Sciatic nerve (tissue), 2 donors: ENCODE measurements around the gene SUPV3L1. TPM values are rescaled to one million over a fixed set of nuclear protein-coding genes. Genes with fewer than 3 reads are reported as not detected.

Source experiments
- ATAC-seq: fragments of 200-7000 bp; cut with Tn5 transposase; one replicate; pipeline ENCODE4 v1.9.1; 2020; ENCODE audit warnings: mild to moderate bottlenecking, moderate library complexity
- DNase-seq: peaks from one replicate; pipeline ENCODE4 v3.0.0-alpha.2; 2020; ENCODE audit warnings: low spot score
- intact Hi-C: fragments of 100-400 bp; cut with DNase I; formaldehyde crosslinking; loops from one replicate; pipeline ENCODE4 v1.14.2; 2022
- total RNA-seq: library from RNA; stranded (reverse); fragmentation: NEBNext Ultra II Directional; extraction: Animal tissue kit (Norgen Biotek cat#: 25700); gene quantifications from one replicate; pipeline ENCODE4 v1.2.1, GENCODE V29; 2021
- donor health status: DM: no; HTN: no; CAD: no.
- donor health status: DM: no; HTN: no; CAD: no.

The SUPV3L1 gene
- total RNA-seq, 1 donor from 2014 or later = 22.7 TPM

DNA sequence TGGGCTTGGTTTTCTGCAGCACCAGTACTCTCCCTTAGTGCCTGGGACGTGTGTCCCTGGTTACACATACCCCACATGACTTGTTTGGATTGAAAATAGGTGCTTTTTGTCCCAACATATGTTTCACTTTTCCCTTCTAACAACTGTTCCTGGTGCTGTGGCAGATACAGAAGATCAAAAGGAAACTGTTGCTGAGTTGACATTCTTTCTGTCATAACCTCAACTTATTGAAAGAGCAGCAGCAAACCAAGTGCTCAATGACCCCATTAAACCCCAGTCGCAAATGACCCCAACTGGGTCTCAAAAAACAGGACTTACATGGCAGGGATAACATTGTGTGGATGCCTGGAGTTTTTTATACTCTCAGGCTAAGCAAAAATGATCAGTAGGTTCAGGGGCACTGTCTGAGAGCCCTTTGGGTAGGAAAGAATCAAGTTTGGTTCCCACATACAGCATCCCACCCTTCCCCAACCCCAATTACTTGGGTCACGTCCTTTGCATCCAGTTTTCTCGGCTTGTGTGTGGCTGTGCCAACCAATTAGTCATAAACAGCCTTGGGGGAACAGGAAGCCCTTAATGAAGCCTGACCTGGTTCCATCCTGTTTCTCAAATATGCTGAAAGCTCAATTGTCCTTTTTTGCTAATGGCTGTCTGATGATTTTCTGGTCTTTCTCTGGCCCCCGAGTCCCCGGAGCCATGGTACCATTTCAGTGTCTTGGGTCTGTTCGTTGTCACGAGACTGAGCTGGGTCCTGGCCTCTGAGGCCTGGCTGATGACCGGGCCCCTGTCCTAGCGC, 45.0 kb downstream of the SUPV3L1 start:
- intact Hi-C loops = no loop called here
- ATAC-seq (no peak), DNase-seq (no peak)

DNA sequence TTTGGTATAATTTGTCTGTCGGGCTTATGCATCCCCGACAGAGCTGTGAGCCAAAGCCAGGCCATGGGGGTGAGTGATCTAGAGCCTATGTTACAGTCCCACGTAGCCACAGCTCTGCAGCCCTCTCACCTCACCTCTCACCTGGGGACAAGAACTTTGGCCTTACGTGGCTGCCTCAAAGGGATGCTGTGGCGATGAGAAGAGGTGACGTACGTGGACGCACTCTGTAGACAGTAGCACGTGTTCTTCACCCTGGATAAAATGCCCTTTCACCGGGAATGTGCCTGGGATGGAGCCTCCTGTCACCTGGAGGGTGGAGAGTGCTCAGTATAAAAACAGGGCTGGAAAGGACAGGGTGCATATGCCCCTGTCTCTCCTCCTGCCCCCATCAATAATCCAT, 45.6 kb downstream of the SUPV3L1 start:
- DNase-seq = no peak
- no peak for ATAC-seq
- intact Hi-C loops = no loop called here

DNA sequence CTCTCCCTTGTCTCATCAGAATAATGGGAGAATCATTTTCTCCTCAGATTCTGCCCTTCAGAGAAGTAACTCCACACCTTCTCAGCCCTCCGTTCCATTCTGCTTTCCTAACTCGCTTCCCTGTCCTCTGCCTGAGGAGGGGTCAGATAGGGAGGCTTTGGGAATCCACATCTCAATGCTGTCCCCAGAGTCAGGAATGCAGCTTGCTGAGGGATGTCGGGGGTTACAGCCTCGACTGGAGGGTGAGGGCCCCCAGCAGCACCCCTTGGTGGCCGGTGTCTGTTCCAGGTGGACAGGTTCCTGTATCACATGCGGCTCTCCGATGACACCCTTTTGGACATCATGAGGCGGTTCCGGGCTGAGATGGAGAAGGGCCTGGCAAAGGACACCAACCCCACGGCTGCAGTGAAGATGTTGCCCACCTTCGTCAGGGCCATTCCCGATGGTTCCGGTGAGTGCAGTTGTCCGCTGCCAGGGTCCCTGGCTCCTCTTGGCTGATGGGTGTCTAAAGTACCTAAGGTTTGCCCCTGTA, 47.0 kb downstream of the SUPV3L1 start:
- no peak for ATAC-seq
- intact Hi-C loops = no loop called here
- DNase-seq = no peak

DNA sequence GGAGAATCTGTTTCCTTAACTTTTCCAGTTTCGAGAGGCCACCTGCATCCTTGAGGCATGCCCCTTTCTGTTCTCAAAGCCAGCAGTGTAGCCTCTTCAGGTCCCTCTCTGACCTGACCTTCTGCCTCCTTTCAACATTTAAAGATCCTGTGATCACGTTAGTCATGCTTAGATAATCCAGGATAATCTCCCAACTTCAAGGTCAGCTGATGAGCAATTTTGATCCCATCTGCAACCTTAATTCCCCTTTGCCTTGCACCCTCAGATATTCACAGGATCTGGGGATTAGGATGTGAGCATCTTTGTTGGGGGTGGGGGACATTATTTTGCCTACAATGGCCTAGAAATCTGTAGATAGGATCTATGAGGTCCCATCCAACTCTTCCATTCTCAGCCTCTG, 48.1 kb downstream of the SUPV3L1 start:
- intact Hi-C loops = no loop called here

DNA sequence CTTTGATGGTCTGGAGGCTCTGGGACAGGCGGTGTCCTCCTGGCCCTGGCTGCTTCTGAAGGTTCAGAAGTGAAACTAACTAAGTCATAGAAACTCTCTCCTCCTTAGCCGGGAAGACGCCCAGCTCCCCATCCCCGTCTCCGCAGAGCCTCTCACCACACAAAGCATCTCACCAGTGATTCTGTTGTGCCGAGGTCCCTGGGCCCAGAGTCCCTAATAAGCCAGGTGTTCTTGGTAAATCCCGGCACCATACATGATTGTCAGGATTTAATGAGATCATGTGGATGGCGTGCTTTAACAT, 49.5 kb downstream of the SUPV3L1 start:
- DNase-seq (no peak), ATAC-seq (no peak)
- intact Hi-C loops = no loop called here

More for the DNA sequence above, 48.1 kb downstream of the SUPV3L1 start:
- no peak for ATAC-seq
- no peak for DNase-seq

DNA sequence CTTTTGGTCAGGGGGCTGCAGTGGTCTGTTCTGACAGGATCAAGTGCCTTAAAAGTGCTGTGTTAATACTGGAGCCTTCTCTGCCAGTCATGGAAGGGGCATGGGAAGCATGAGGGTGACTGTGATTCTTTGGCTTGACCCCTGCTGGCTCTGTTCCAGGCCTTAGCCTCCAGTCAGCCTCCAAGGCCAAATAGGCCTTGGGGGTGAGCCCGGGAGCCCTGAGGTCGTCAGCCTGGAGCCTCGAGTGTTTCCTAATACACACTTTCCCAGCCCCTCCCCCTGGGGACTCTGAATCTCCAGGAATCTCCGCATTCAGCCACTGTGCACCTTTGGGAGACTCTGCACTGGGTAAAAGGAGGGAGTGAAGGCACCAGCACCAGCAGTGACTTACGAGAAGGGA, 50.1 kb downstream of the SUPV3L1 start:
- no peak for DNase-seq
- intact Hi-C loops = no loop called here
- no peak for ATAC-seq

DNA sequence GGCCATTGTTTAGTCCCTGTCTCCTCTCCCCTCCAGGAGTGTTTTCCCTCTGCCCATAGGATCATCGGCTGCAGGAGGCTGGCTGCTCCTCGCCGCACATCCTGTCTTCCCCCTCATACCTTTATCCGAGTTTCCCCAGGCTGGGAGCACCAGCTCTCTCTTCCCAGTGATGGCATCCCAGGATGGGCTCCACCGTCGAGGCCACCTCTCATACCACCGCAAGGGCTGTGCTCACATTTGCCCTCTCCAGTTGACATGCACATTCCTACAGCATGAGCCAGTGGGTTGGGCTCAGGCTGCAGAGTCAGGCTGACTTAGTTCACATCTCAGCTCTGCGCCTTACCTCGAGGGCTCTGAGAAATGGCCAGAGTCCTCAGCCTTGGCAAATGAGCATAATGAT, 52.2 kb downstream of the SUPV3L1 start:
- intact Hi-C loops = no loop called here
- DNase-seq (no peak), ATAC-seq (no peak)

DNA sequence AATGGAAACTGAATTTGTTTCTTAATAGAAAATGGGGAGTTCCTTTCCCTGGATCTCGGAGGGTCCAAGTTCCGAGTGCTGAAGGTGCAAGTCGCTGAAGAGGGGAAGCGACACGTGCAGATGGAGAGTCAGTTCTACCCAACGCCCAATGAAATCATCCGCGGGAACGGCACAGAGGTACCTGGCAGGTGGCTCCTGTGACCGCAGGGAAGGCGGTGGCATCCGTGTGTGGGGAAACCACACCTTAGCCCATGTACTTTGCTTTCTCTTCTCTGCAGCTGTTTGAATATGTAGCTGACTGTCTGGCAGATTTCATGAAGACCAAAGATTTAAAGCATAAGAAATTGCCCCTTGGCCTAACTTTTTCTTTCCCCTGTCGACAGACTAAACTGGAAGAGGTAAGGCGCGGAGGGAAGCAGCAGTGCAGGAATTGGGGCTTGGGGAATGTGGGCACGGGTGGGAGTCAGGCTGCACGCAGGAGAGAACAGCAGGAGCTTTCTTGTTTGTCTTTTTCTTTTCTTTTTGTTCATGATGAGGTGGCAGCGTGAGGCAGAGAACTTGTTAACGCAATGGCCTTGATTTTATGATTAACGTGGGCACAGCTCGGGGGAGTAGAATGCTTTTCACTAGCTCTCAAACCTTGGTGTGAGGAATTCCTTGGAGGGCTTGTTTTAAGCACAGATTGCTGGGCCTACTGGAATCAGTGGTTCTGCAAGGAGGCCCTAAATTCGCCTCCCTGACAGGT, 52.9 kb downstream of the SUPV3L1 start:
- no peak for DNase-seq
- intact Hi-C loops = no loop called here
- no peak for ATAC-seq

DNA sequence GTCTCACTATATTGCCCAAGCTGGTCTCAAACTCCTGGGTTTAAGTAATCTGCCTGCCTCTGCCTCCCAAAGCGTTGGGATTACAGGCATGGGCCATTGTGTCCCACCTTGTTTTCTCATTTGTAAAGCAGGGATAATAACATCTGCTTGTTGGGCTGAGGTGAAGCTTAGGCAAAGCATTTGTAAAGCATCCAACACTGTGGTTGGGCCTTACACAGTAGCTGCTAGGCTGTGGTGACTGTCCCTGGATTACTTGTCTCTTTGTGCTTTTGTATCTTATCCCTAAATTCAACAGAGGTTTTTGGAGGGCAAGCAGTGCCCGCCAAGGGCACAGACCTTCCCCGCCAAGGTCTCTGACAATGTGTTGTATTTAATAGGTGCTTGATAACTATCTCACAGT, 54.4 kb downstream of the SUPV3L1 start:
- DNase-seq (no peak), ATAC-seq (no peak)
- intact Hi-C loops = no loop called here

DNA sequence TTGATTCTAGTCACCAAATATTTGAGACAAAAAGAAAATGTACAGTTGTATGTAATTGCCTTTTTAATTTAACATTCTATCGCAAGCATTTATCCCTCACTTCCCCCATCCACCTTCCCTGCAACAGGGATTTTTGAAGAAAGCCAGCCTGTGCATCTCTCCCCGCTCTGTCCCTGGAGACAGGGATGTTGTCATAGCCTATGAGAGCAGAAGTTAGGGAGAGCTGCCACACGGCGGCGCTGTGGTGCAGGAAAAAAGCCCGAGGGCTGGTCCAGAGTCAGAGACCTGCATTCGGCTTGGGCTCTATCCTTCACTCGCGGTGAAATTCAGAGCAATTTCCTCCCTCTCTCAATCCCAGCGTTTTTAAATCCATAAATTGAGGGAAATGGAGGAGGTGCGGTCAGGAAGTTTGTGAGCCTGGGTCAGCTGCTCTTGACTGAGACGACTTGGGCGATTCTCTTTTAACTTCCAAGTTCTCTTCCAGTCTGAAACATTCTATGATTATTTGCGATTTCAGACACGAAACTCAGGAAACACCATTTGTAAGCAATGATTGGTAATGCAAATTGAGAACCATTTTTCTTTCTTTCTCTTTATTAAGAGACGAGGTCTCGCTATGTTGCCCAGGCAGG, 57.6 kb downstream of the SUPV3L1 start:
- intact Hi-C loops = loop anchor here (2.0 kb wide), 1 partner anchor 155 kb away; no protein-coding TSS in a partner anchor
- ATAC-seq (peak; percentile 97), DNase-seq (peak; percentile 94)

DNA sequence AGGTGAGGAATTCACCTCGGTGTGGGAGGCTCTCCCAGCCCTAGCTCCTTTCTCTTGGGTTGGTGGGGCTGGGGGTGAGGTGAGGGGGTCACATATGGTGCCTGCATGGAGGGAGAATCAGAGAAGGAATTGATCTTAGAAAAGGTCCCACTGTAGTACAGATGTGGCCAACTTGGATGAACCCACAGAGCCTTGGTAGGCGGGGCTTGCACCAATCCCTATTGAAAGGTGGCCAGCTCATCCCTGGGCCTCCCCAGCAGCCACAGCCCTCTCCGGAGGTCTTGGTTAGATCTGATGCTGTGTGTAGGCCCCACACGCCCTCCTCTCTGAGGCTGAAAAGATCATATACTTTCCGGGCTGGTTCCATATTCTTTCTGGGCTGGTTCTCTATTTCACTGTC, 59.1 kb downstream of the SUPV3L1 start:
- no peak for ATAC-seq
- intact Hi-C loops = loop anchor here (2.0 kb wide), 1 partner anchor 154 kb away; no protein-coding TSS in a partner anchor
- no peak for DNase-seq

DNA sequence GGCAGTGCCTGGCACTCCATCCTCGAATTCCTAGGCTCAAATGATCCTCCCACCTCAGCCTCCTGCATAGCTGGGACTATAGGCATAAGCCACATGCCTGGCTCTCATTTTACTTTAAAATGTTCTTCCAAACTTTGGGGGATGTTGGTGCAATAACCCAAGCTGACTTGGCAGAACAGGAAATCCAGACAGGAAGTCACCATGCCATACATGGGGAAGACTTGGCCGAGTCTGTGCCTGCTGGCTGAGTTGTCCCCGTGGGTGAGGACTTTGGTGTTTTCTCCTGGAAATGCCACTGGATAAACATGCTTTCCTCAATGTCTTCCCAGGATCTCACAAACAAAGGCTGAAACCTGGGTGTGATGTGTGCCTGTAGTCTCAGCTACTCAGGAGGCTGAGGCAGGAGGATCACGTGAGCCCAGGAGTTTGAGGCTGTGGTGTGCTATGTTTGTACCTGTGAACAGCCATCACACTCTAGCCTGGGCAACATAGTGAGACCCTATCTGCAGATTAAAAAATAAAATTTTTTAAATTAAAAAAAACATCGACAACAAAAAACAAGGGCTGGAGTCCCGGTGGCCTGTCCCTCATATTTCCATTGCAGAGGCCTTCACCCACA, 59.9 kb downstream of the SUPV3L1 start:
- intact Hi-C loops = loop anchor here (2.0 kb wide), 1 partner anchor 153 kb away; no protein-coding TSS in a partner anchor
- DNase-seq = no peak
- ATAC-seq = peak; percentile 5

DNA sequence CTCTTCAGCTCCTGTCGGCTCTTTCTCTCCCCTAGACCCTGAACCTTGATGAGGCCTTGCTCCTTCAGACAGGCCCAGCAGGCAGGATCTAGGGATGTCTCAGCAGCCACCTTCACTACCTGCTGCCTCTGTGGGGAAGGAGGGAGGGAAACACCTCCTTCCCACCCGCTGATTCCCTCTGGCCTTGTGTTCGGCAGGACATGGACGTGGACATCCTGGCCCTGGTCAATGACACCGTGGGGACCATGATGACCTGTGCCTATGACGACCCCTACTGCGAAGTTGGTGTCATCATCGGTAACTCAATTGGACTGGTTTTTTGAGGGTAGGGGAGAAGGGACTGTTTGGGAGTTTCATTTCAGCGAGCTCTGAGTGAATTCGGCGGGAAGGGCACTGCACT, 60.4 kb downstream of the SUPV3L1 start:
- ATAC-seq (no peak), DNase-seq (no peak)
- intact Hi-C loops = no loop called here

DNA sequence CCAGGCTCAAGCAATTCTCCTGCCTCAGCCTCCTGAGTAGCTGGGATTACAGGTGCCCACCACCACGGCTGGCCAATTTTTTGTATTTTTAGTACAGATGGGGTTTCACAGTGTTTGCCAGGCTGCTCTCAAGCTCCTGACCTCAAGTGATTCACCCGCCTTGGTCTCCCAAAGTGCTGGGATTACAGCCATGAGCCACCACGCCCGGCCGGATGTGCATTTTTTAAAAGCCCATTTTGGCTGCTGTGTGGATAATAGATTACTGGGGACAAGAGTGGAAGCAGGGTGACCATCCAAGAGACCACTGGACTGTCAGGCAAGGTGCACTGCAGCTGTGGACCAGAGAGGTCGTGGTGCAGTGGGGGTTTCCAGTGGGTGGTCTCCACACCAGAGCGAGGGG, 61.5 kb downstream of the SUPV3L1 start:
- no peak for ATAC-seq

DNA sequence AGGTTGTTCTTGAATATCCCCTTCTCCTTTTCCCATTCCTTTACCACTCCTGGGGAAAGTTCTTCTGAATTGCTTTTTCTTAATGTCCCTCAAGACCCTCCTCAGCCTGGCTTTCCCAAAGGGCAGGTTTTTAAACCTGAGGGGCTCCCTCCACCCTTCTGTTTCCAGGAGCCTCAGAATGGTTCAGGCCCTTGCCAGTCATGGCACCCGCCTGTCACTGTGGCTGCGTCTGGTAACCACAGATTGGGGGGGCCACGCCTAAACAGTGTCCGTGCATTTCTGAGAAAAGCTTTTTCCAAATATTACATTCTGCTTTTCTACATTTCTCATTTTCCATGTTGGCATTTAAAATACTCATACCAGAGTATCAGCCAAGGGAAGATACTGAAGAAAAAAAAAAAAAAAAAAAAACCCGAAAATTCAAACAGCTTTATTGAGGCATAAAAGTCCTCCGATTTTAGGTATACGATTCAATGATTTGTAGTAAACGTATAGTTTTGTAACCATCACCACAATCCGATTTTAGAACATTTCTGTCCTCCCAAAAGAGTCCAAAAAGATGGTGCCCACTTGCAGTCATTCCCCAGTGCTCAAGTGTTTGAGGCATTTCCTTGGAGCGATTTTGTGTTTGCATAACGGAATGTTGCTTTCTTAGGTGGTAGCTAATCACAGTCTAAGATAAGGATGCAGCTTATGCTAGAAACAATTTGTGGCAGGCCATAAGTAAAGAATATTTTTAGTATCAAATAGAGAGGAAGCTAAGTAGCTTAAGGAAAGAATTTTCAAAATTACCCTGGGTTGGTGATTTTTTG, 62.2 kb downstream of the SUPV3L1 start:
- ATAC-seq (no peak), DNase-seq (no peak)
- intact Hi-C loops = no loop called here

More for the DNA sequence above, 61.5 kb downstream of the SUPV3L1 start:
- no peak for DNase-seq
- intact Hi-C loops = no loop called here

DNA sequence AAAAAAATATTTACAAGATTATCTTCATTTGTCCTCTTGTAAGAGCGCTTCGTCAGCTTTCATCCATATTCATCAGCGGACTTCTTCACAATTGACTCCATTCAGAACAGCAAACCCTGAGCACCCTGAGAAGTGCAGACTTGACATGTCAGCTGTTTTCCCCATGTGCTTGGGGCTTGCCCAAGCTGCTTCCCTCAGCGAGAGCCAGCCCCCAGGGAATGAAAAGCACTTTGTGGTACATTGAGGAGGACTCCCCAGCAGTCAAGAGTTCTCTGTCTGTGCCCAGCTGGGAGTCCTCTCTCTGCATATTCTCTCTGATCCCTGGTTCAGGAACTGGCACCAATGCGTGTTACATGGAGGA, 62.8 kb downstream of the SUPV3L1 start:
- intact Hi-C loops = no loop called here
- peak; percentile 71 for ATAC-seq
- DNase-seq = no peak

DNA sequence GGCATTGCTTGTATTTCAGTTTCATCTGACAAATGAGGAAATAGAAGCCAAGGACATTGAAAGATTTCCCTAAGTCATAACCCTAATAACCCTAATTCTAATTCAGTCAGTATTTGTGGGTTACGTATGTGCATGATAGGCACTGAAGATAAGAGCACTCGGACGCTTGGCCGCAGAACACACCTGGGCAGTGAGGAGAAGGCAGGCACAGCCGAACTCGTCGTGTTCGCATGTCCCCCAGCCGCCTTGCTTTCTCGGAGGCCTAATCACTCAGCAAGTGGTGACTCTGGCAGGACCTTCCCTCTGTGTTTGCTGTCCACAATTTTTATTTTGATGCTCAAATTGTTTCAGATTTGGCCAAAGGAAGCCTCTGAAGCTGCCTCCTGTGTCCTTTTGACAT, 63.8 kb downstream of the SUPV3L1 start:
- DNase-seq = no peak
- ATAC-seq = no peak
- intact Hi-C loops = loop anchor here (2.0 kb wide), 1 partner anchor 75 kb away; no protein-coding TSS in a partner anchor

DNA sequence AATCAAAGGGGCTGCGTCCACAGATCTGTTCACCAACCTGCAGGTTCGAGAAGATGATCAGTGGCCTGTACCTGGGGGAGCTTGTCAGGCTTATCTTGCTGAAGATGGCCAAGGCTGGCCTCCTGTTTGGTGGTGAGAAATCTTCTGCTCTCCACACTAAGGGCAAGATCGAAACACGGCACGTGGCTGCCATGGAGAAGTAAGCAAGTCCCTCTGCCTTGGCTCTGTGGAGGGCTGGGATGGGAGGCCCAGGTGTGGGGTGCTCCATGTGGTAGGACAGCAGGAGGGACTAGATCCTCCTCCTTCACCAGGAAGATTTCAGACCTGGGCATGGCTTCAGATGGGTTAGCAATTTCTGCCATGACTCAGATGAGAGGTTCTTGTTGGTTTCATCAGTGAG, 66.0 kb downstream of the SUPV3L1 start:
- ATAC-seq (no peak), DNase-seq (no peak)
- intact Hi-C loops = no loop called here
